H1 (cell line): Measurements from ENCODE around the gene RPL41. TPM values are rescaled to one million over a fixed set of nuclear protein-coding genes. Genes with fewer than 3 reads are reported as not detected.

Source experiments
- CTCF ChIA-PET: fragments of 300-600 bp; sonication (Branson Sonifier 250); formaldehyde crosslinking; loops from one replicate; lab custom pipeline; 2021; ENCODE audit not compliant: partially characterized antibody; lab: Charles Lee
- POLR2A ChIA-PET: fragments of 300-600 bp; sonication (Branson Sonifier 250); formaldehyde crosslinking; loops from one replicate; lab custom pipeline; 2021; ENCODE audit warnings: inconsistent platforms; ENCODE audit not compliant: partially characterized antibody; lab: Charles Lee
- DNase-seq, 2 experiments: peaks; one replicate each; pipeline versions ENCODE4 v3.0.0 to v3.0.0-alpha.2; 2010 to 2022; ENCODE audit warnings: low spot score in 2 of 2, low read depth in 1 of 2, mixed read lengths in 1 of 2
- FAIRE-seq: peaks from 2 replicates; lab custom pipeline; 2011; peaks lifted over from hg19 to GRCh38; lab: Jason Lieb, UNC
- H2AFZ ChIP-seq: 2 replicates; pipeline ENCODE4 v1.8.1; 2012; ENCODE audit warnings: low read length, inconsistent platforms
- H2AK5ac ChIP-seq: 2 replicates; pipeline ENCODE4 v1.6.1; 2013; ENCODE audit warnings: low read depth, low read length
- H2BK120ac ChIP-seq: replicated peaks from 2 replicates; pipeline ENCODE3; 2013; ENCODE audit warnings: low read depth, low read length, inconsistent platforms
- H2BK12ac ChIP-seq: 2 replicates; pipeline ENCODE4 v1.6.1; 2013; ENCODE audit warnings: low read depth, low read length
- H2BK15ac ChIP-seq: 2 replicates; pipeline ENCODE4 v1.6.1; 2013; ENCODE audit warnings: low read length
- H2BK20ac ChIP-seq: 2 replicates; pipeline ENCODE4 v1.6.1; 2013; ENCODE audit warnings: low read length
- H2BK5ac ChIP-seq: 2 replicates; pipeline ENCODE4 v1.6.1; 2013; ENCODE audit warnings: low read depth, low read length
- H3K14ac ChIP-seq: 2 replicates; pipeline ENCODE4 v1.6.1; 2013; ENCODE audit warnings: inconsistent platforms; ENCODE audit not compliant: insufficient read length
- H3K18ac ChIP-seq: 2 replicates; pipeline ENCODE4 v1.6.1; 2013; ENCODE audit warnings: low read length; ENCODE audit errors: extremely low read depth
- H3K23ac ChIP-seq: 2 replicates; pipeline ENCODE4 v1.6.1; 2013; ENCODE audit warnings: inconsistent platforms; ENCODE audit not compliant: insufficient read length
- H3K23me2 ChIP-seq: 2 replicates; pipeline ENCODE4 v1.6.1; 2013; ENCODE audit warnings: low read depth, low read length
- H3K27ac ChIP-seq: 2 replicates; pipeline ENCODE4 v1.6.1; 2011; ENCODE audit warnings: low read depth, low read length, inconsistent platforms
- H3K27me3 ChIP-seq, 4 experiments: replicated peaks in 1 of 4; 1 replicate in 1 of 4; 2 replicates in 3 of 4; pipeline versions ENCODE4 v1.6.1 to v1.8.1; 2011 to 2013; ENCODE audit warnings: low read length in 3 of 4, mild to moderate bottlenecking in 3 of 4, inconsistent platforms in 2 of 4, mixed read lengths in 2 of 4, moderate library complexity in 1 of 4; ENCODE audit not compliant: control insufficient read depth in 3 of 4, insufficient read depth in 3 of 4; ENCODE audit errors: extremely low read depth in 1 of 4
- H3K36me3 ChIP-seq, 4 experiments: 2 replicates each; pipeline versions ENCODE4 v1.6.1 to v1.8.1; 2011 to 2013; ENCODE audit warnings: mild to moderate bottlenecking in 4 of 4, low read length in 3 of 4, moderate library complexity in 2 of 4, control low read depth in 1 of 4, inconsistent platforms in 1 of 4; ENCODE audit not compliant: insufficient read depth in 4 of 4, control insufficient read depth in 2 of 4
- H3K4ac ChIP-seq: replicated peaks from 2 replicates; pipeline ENCODE3; 2013; ENCODE audit warnings: low read length, low read depth, mixed read lengths, inconsistent platforms; ENCODE audit not compliant: insufficient read length
- H3K4me1 ChIP-seq, 4 experiments: replicated peaks in 1 of 4; 1 replicate in 1 of 4; 2 replicates in 3 of 4; pipeline versions ENCODE4 v1.6.1 to v1.8.1; 2011 to 2013; ENCODE audit warnings: low read length in 3 of 4, inconsistent platforms in 2 of 4, mixed read lengths in 1 of 4; ENCODE audit not compliant: insufficient read depth in 4 of 4, control insufficient read depth in 3 of 4
- H3K4me2 ChIP-seq, 2 experiments: 2 replicates each; pipeline versions ENCODE4 v1.6.1 to v1.8.1; 2011 to 2013; ENCODE audit warnings: low read depth in 2 of 2, low read length in 2 of 2, control low read depth in 1 of 2, inconsistent platforms in 1 of 2, mild to moderate bottlenecking in 1 of 2; ENCODE audit not compliant: insufficient read depth in 1 of 2
- H3K4me3 ChIP-seq, 4 experiments: fragments of 200-600, 300-600 bp in 1 of 4; sonication (generic), shearing (Covaris generic), sonication (Bioruptor Twin) in 1 of 4; 2 replicates each; pipeline versions ENCODE4 v1.5.1 to v1.8.1; 2011 to 2016; ENCODE audit warnings: low read length in 4 of 4, low read depth in 3 of 4, control low read depth in 2 of 4, inconsistent platforms in 2 of 4, mild to moderate bottlenecking in 2 of 4, mixed read lengths in 1 of 4, moderate library complexity in 1 of 4; ENCODE audit not compliant: insufficient read depth in 2 of 4; ENCODE audit errors: extremely low read depth in 1 of 4
- H3K56ac ChIP-seq: replicated peaks from 2 replicates; pipeline ENCODE3; 2013; ENCODE audit warnings: low read depth, mild to moderate bottlenecking, mixed read lengths, low read length, inconsistent platforms; ENCODE audit not compliant: insufficient read length
- H3K79me1 ChIP-seq: 2 replicates; pipeline ENCODE4 v1.6.1; 2013; ENCODE audit warnings: low read depth, low read length, control low read depth
- H3K79me2 ChIP-seq, 2 experiments: 2 replicates each; pipeline versions ENCODE4 v1.6.1 to v1.8.1; 2012 to 2013; ENCODE audit warnings: low read length in 2 of 2, mild to moderate bottlenecking in 2 of 2, inconsistent platforms in 1 of 2; ENCODE audit not compliant: insufficient read depth in 2 of 2, control insufficient read depth in 1 of 2
- H3K9ac ChIP-seq, 4 experiments: replicated peaks in 1 of 4; 1 replicate in 1 of 4; 2 replicates in 3 of 4; pipeline versions ENCODE4 v1.6.1 to v1.8.1; 2011 to 2013; ENCODE audit warnings: low read depth in 3 of 4, low read length in 3 of 4, control low read depth in 2 of 4, mild to moderate bottlenecking in 2 of 4, moderate library complexity in 2 of 4, inconsistent platforms in 1 of 4; ENCODE audit errors: extremely low read depth in 1 of 4
- H3K9me3 ChIP-seq, 2 experiments: 2 replicates each; pipeline versions ENCODE4 v1.6.1 to v1.8.1; 2012 to 2013; ENCODE audit warnings: mild to moderate bottlenecking in 2 of 2, moderate library complexity in 2 of 2, control low read depth in 1 of 2, inconsistent platforms in 1 of 2, low read depth in 1 of 2, low read length in 1 of 2, mixed read lengths in 1 of 2; ENCODE audit not compliant: insufficient read depth in 2 of 2
- H4K20me1 ChIP-seq, 2 experiments: replicated peaks in 1 of 2; 2 replicates each; pipeline versions ENCODE3 to v1.8.1; 2011 to 2013; ENCODE audit warnings: inconsistent platforms in 2 of 2, low read length in 2 of 2, mild to moderate bottlenecking in 1 of 2; ENCODE audit not compliant: insufficient read depth in 2 of 2, control insufficient read depth in 1 of 2
- H4K5ac ChIP-seq: 2 replicates; pipeline ENCODE4 v1.6.1; 2013; ENCODE audit warnings: low read length, low read depth, mixed read lengths, inconsistent platforms; ENCODE audit not compliant: insufficient read length
- H4K8ac ChIP-seq: 2 replicates; pipeline ENCODE4 v1.8.0; 2013; ENCODE audit warnings: mild to moderate bottlenecking, moderate library complexity, low read length, inconsistent platforms; ENCODE audit not compliant: insufficient read depth; ENCODE audit errors: extremely low read depth
- H4K91ac ChIP-seq: replicated peaks from 2 replicates; pipeline ENCODE3; 2013; ENCODE audit warnings: low read length, mixed read lengths, inconsistent platforms; ENCODE audit not compliant: insufficient read length
- EGR1 ChIP-seq: IDR thresholded peaks from 2 replicates; pipeline ENCODE4 v1.6.1; 2011; ENCODE audit warnings: low read depth, low read length, borderline replicate concordance
- NRF1 ChIP-seq: IDR thresholded peaks from 2 replicates; pipeline ENCODE4 v1.6.1; 2011; ENCODE audit warnings: mild to moderate bottlenecking, low read depth, low read length, improper control_type of control experiment
- POLR2A ChIP-seq, 2 experiments: IDR thresholded peaks; 1 replicate in 1 of 2; 2 replicates in 1 of 2; pipeline ENCODE4 v1.6.1; 2011; ENCODE audit warnings: low read depth in 2 of 2, low read length in 2 of 2, mild to moderate bottlenecking in 2 of 2; ENCODE audit errors: control extremely low read depth in 1 of 2
- SAP30 ChIP-seq: fragments of 300-600 bp; sonication (generic); IDR thresholded peaks from 2 replicates; pipeline ENCODE4 v1.7.1; 2012; ENCODE audit warnings: low read length, moderate library complexity, mild to moderate bottlenecking, inconsistent platforms; ENCODE audit not compliant: insufficient read depth, insufficient replicate concordance
- TAF1 ChIP-seq: IDR thresholded peaks from 2 replicates; pipeline ENCODE4 v1.6.1; 2011; ENCODE audit warnings: mild to moderate bottlenecking, low read depth, low read length
- TBP ChIP-seq: IDR thresholded peaks from 2 replicates; pipeline ENCODE4 v1.6.1; 2011; ENCODE audit warnings: low read depth, low read length, improper control_type of control experiment
- WGBS, 2 experiments: shearing (Covaris generic) in 1 of 2; methylation state at CpG; one replicate each; pipeline versions ENCODE4 v1.1.6 to v1.1.7; 2013 to 2015; ENCODE audit warnings: low lambda C conversion rate in 2 of 2, mixed read lengths in 2 of 2, inconsistent platforms in 1 of 2, low coverage in 1 of 2, missing lambda C conversion rate in 1 of 2; ENCODE audit not compliant: insufficient replicate concordance in 2 of 2, insufficient coverage in 1 of 2, insufficient read length in 1 of 2; ENCODE audit errors: extremely low coverage in 1 of 2, missing lambda C conversion rate in 1 of 2; 5-methylcytosine and 5-hydroxymethylcytosine counted together
- polyA plus RNA-seq, 7 experiments: library from polyadenylated mRNA; depleted of rRNA in 3 of 7; stranded (reverse) in 5 of 7; unstranded in 2 of 7; fragments of >200 nt in 5 of 7; fragments of 200-250 nt in 2 of 7; gene quantifications; 1 replicate in 5 of 7; 2 replicates in 1 of 7; 4 replicates in 1 of 7; pipeline versions ENCODE4 v1.2.1 to v1.2.3, GENCODE V29; 2011 to 2013; ENCODE audit warnings: missing spikeins in 2 of 7, mixed read lengths in 2 of 7
- total RNA-seq: library from RNA; stranded (reverse); fragmentation: NEBNext Ultra II Directional; extraction: Animal tissue kit (Norgen Biotek cat#: 25700); gene quantifications from 2 replicates; pipeline ENCODE4 v1.2.1, GENCODE V29; 2021

RPL41 gene
- total and polyA plus RNA-seq, 2 of the 8 experiments (the other 6 are each of a cell fraction or from before 2014, with no cell fraction given) = 4,440 to 16,488 TPM

DNA sequence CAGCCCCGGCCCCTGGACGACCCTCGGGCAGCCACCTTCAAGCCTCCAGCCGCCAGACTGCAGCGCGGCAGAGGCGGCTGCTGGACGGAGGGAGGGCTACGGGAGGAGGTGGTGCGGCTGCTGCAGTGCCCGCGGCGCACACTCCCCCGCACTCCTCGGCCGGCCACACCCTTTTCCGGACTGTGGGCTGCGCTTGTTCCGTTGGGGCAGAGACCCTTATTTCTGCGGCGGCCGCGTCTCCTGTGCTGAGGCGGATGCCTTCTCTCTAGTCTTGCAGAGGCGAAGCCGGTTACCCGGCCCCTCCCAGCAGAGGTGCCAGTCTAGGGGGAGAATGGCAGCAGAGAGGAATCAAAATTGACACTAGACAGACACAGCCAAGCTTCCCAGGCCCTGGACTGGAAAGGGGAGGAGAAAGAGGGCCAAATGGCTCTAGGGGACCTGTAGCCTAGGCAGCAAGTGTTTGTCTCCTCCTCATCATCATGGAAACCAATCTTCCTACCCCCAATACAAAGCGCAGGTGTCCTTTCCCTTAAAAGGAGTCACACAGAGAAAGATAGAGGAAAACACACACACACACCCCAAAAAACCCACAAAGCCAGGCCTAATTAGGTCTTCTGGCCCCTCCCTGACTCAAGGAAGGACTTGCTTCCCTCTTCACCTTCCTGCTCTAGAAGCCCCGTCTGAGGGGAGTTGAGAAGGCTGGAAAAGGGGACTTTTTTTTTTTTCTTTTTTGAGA is 12.9 kb downstream of the RPL41 start:
- Histone ChIP-seq H3K23ac (no peak overlapping the region), H4K8ac (no peak overlapping the region; the same call in 1 of the 2 replicates), H3K79me2 (peaks cover 0 to 10% of the 10 kb centered on the region in 2 experiments; a peak in 1 of 4 replicates), H2AK5ac (no peak overlapping the region), H3K4me1 (peaks cover 0 to 13% (median 5%) of the 10 kb centered on the region in 4 experiments; a peak in 5 of 7 replicates), H3K9ac (peak overlapping the region; percentile 92 to 93 (median 92)), H3K18ac (no peak overlapping the region), H2BK12ac (no peak overlapping the region), H2AFZ (no peak overlapping the region), H3K27ac (no peak overlapping the region), H4K91ac (no peak overlapping the region), H4K5ac (no peak overlapping the region), H3K56ac (no peak overlapping the region), H2BK5ac (0 out of 2 replicates have a peak overlapping the region, but pooled peaks have one; percentile 90), H3K4me3 (peak overlapping the region; percentile 79 to 95 (median 90)), H3K27me3 (no peaks in the 10 kb centered on the region), H3K36me3 (peaks cover 11 to 40% (median 34%) of the 10 kb centered on the region in 4 experiments), H3K79me1 (no peaks in the 10 kb centered on the region), H3K14ac (no peak overlapping the region), H3K4ac (no peak overlapping the region), H3K23me2 (peaks cover 12% of the 10 kb centered on the region), H2BK15ac (peak overlapping the region; percentile 33; the same call in 1 of the 2 replicates), H2BK20ac (no peak overlapping the region), H3K9me3 (no peaks in the 10 kb centered on the region; a peak in 1 of 4 replicates), H2BK120ac (no peak overlapping the region), H4K20me1 (peaks cover 0 to 2% of the 10 kb centered on the region in 2 experiments), H3K4me2 (peak overlapping the region; percentile 96 to 98)
- ChIA-PET CTCF (interaction anchor here (0.6 to 5.4 kb wide), 8 partner anchors 10 to 1324 kb away, joined by 3 to 46 read pairs (median 6); partner anchors contain the start of genes ANKRD52 and ZC3H10), POLR2A (interaction anchor here (0.7 to 5.3 kb wide), 8 partner anchors 12 to 93 kb away, joined by 3 to 161 read pairs (median 12); partner anchors contain the start of genes MYL6B, PA2G4, RNF41 and RPL41)
- FAIRE-seq = no peak
- 9% methylated on average over 24 of the region's 29 CpGs; no CpG with 5 or more reads in 1 of the 2 experiments for WGBS, 2 experiments
- TF ChIP-seq SAP30 (no peak), TBP (0 out of 2 replicates have a peak, but pooled peaks have one; percentile 11), NRF1 (no peak), TAF1 (peak; percentile 61), POLR2A (IDR thresholded peaks at IDR 0.05; ENCODE audit: control extremely low read depth in 1 of 2, low read depth in 2 of 2, low read length in 2 of 2) (peak in 1 of 2 experiments; percentile 48; a peak in 1 of 3 replicates), EGR1 (peak; percentile 91; the same call in 1 of the 2 replicates)
- DNase-seq = peak in 1 of 2 experiments; percentile 72
